Endothelial cell of umbilical vein (primary cell): ENCODE measurements around the gene PITX2. TPM values are rescaled to one million over a fixed set of nuclear protein-coding genes. Genes with fewer than 3 reads are reported as not detected.

Experiments used
- BruUV-seq: library from RNA; stranded (reverse); fragments of 400-500 nt; replicated peaks from 2 replicates; lab custom pipeline; 2021; lab: Mats Ljungman, UMichigan
- CTCF ChIA-PET: fragments of 300-600, 350-600 bp; sonication (Branson Sonifier 250); formaldehyde crosslinking; loops from one replicate; lab custom pipeline; 2021; ENCODE audit warnings: antibody characterized with exemption, inconsistent platforms; lab: Charles Lee
- POLR2A ChIA-PET: fragments of 300-600, 350-600 bp; sonication (Branson Sonifier 250); formaldehyde crosslinking; loops from one replicate; lab custom pipeline; 2021; ENCODE audit warnings: antibody characterized with exemption, inconsistent platforms; lab: Charles Lee
- DNase-seq: peaks from one replicate; pipeline ENCODE4 v3.0.0-alpha.2; 2011; ENCODE audit warnings: low read depth, low spot score
- FAIRE-seq: peaks from 2 replicates; lab custom pipeline; 2011; peaks lifted over from hg19 to GRCh38; lab: Jason Lieb, UNC
- H2AFZ ChIP-seq: 2 replicates; pipeline ENCODE4 v1.6.0; 2012; ENCODE audit warnings: low read depth, low read length, control low read depth, inconsistent platforms
- H3K27ac ChIP-seq: 2 replicates; pipeline ENCODE4 v1.5.1; 2011; ENCODE audit warnings: low read depth, mild to moderate bottlenecking, control low read depth, low read length, moderate library complexity; ENCODE audit not compliant: insufficient read depth
- H3K27me3 ChIP-seq, 2 experiments: 2 replicates each; pipeline versions ENCODE4 v1.6.0 to v1.6.1; 2011; ENCODE audit warnings: low read length in 2 of 2, mixed read lengths in 1 of 2; ENCODE audit not compliant: control insufficient read depth in 2 of 2, insufficient read depth in 2 of 2
- H3K36me3 ChIP-seq, 2 experiments: 2 replicates in 1 of 2; 3 replicates in 1 of 2; pipeline ENCODE4 v1.5.1; 2011; ENCODE audit warnings: low read length in 2 of 2, mild to moderate bottlenecking in 1 of 2, moderate library complexity in 1 of 2; ENCODE audit not compliant: control insufficient read depth in 2 of 2, insufficient read depth in 2 of 2; ENCODE audit errors: extremely low read depth in 1 of 2
- H3K4me1 ChIP-seq: 3 replicates; pipeline ENCODE4 v1.5.1; 2011; ENCODE audit warnings: mild to moderate bottlenecking, low read length; ENCODE audit not compliant: control insufficient read depth, insufficient read depth; ENCODE audit errors: extremely low read depth
- H3K4me2 ChIP-seq: 2 replicates; pipeline ENCODE4 v1.6.1; 2011; ENCODE audit warnings: low read length, control low read depth, mixed read lengths; ENCODE audit not compliant: insufficient read depth
- H3K4me3 ChIP-seq, 3 experiments: fragments of 200-600 bp in 1 of 3; sonication (generic), shearing (Covaris generic) in 1 of 3; replicated peaks in 1 of 3; 2 replicates each; pipeline ENCODE4 v1.5.1; 2011 to 2016; ENCODE audit warnings: control low read depth in 3 of 3, low read length in 3 of 3, mild to moderate bottlenecking in 2 of 3, inconsistent platforms in 1 of 3, low read depth in 1 of 3, moderate library complexity in 1 of 3; ENCODE audit not compliant: insufficient read depth in 1 of 3
- H3K79me2 ChIP-seq: 2 replicates; pipeline ENCODE4 v1.6.0; 2012; ENCODE audit warnings: low read length, inconsistent platforms; ENCODE audit not compliant: control insufficient read depth, insufficient read depth
- H3K9ac ChIP-seq: replicated peaks from 2 replicates; pipeline ENCODE3; 2011; ENCODE audit warnings: low read length, control low read depth; ENCODE audit not compliant: insufficient read depth; ENCODE audit errors: extremely low read depth
- H3K9me1 ChIP-seq: replicated peaks from 3 replicates; pipeline ENCODE4 v1.6.0; 2011; ENCODE audit warnings: mild to moderate bottlenecking, low read length; ENCODE audit not compliant: control insufficient read depth, insufficient read depth; ENCODE audit errors: extremely low read depth
- H3K9me3 ChIP-seq: replicated peaks from 2 replicates; pipeline ENCODE4 v1.5.1; 2012; ENCODE audit warnings: low read length, inconsistent platforms; ENCODE audit not compliant: control insufficient read depth, insufficient read depth
- H4K20me1 ChIP-seq: replicated peaks from 2 replicates; pipeline ENCODE3; 2011; ENCODE audit warnings: mild to moderate bottlenecking, low read length; ENCODE audit not compliant: control insufficient read depth, insufficient read depth; ENCODE audit errors: extremely low read depth
- EZH2 ChIP-seq: IDR thresholded peaks from 2 replicates; pipeline ENCODE4 v1.6.1; 2012; ENCODE audit warnings: borderline replicate concordance, low read depth, mild to moderate bottlenecking, moderate library complexity, low read length, inconsistent platforms; ENCODE audit not compliant: severe bottlenecking
- FOS ChIP-seq: IDR thresholded peaks from 2 replicates; pipeline ENCODE4 v1.6.1; 2011; ENCODE audit warnings: mild to moderate bottlenecking, low read length, moderate library complexity, borderline replicate concordance; ENCODE audit not compliant: insufficient read depth
- GATA2 ChIP-seq: IDR thresholded peaks from 2 replicates; pipeline ENCODE4 v1.7.0; 2011; ENCODE audit warnings: low read depth, mild to moderate bottlenecking, moderate library complexity, mixed read lengths, low read length; ENCODE audit not compliant: insufficient read length, insufficient read depth
- JUN ChIP-seq: IDR thresholded peaks from 2 replicates; pipeline ENCODE4 v1.6.1; 2011; ENCODE audit warnings: borderline replicate concordance, low read depth; ENCODE audit not compliant: insufficient read length, insufficient read depth
- POLR2A ChIP-seq: IDR thresholded peaks from 2 replicates; pipeline ENCODE4 v1.6.1; 2012; ENCODE audit warnings: low read depth, mild to moderate bottlenecking, control low read depth, low read length
- POLR2AphosphoS5 ChIP-seq: IDR thresholded peaks from 2 replicates; pipeline ENCODE4 v1.6.1; 2012; ENCODE audit warnings: low read depth, mild to moderate bottlenecking, control low read depth, low read length, moderate library complexity; ENCODE audit not compliant: insufficient read depth
- dilution Hi-C: fragments of 300-500 bp; cut with MboI; formaldehyde crosslinking; loops from one replicate; pipeline ENCODE4 v1.15.0; 2019; ENCODE audit warnings: low sequenced_read_pairs; ENCODE audit not compliant: extremely low pct_ligation_motif_present
- intact Hi-C: fragments of 100-400 bp; cut with micrococcal nuclease; formaldehyde crosslinking; loops from one replicate; pipeline ENCODE4 v1.10.0; 2022
- polyA plus RNA-seq, 4 experiments: library from polyadenylated mRNA; depleted of rRNA in 3 of 4; stranded (reverse) in 3 of 4; unstranded in 1 of 4; fragments of >200 nt; gene quantifications; 2 replicates each; pipeline versions ENCODE4 v1.2.1 to v1.2.3, GENCODE V29; 2011 to 2012; ENCODE audit warnings: missing spikeins in 1 of 4
- total RNA-seq: library from RNA; stranded (reverse); gene quantifications from 2 replicates; pipeline ENCODE4 v1.2.3, GENCODE V29; 2021
- TF ChIP-seq, protein P1 (sequence below): IDR thresholded peaks from 2 replicates; pipeline ENCODE4 v1.6.1; 2011; ENCODE audit not compliant: insufficient read depth, insufficient read length
- TF ChIP-seq, protein P2 (sequence below), 2 donors: IDR thresholded peaks; 1 replicate in 1 of 2; 2 replicates in 1 of 2; pipeline ENCODE4 v1.5.1; 2011; ENCODE audit warnings: low read length in 2 of 2, mild to moderate bottlenecking in 2 of 2, moderate library complexity in 2 of 2, control low read depth in 1 of 2, inconsistent platforms in 1 of 2, low read depth in 1 of 2; ENCODE audit not compliant: insufficient read depth in 1 of 2; ENCODE audit errors: extremely low read depth in 1 of 2

PITX2 gene
- total and polyA plus RNA-seq, 2 donors (not counting 3 experiments of a cell fraction or from before 2014, with no cell fraction given) = 0.04 to 0.31 TPM

DNA sequence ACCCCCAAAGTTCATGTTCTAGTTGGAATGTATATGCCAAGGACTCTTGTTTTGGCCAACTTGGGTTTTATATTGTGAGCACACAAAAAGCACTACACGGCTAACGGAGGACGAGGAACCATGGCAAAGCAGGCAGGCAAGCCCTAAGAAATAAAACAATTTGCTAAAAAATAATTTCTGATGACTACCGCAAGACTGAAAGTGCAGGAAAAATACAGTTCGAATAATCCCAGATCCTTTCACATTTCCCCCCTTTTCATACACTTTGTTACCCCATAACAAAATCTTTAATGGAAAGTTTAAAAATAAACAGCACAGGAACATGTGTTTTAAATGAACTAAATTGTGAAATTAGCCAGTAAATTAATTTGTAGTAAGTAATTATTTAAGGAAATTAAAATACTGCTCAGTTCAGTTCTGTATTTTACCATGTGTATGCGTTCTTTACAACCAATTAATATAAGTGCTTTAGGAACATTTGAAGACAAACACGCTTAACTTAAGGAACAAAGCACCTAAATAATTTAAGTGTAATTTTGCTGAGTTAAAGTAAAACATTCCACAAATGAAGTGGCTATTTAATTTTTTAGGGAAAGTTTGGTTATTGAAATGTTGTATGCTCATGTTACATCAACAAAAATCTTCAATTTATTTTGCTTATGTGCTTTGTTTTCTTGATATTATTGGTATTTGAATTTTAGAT is 12.4 kb upstream of the PITX2 start:
- H3K79me2 ChIP-seq = no peaks in the 10 kb centered on the region

More for the DNA sequence above, 12.4 kb upstream of the PITX2 start:
- H3K9ac ChIP-seq = no peak overlapping the region
- no peaks in the 10 kb centered on the region for H3K9me1 ChIP-seq
- H3K4me3 ChIP-seq = no peak overlapping the region
- H3K4me1 ChIP-seq = no peaks in the 10 kb centered on the region
- CTCF ChIA-PET = interaction anchor here (1.0 to 5.0 kb wide), 3 partner anchors 20 to 998 kb away, joined by 3 to 78 read pairs (median 5); no protein-coding TSS in a partner anchor
- dilution Hi-C loops = no loop called here
- DNase-seq (no peak), FAIRE-seq (no peak)
- no peak overlapping the region for H2AFZ ChIP-seq
- no peaks in the 10 kb centered on the region for H4K20me1 ChIP-seq
- H3K27me3 ChIP-seq = peaks cover 90 to 92% of the 10 kb centered on the region in 2 experiments
- H3K9me3 ChIP-seq = no peaks in the 10 kb centered on the region
- no peak overlapping the region for H3K4me2 ChIP-seq
- H3K36me3 ChIP-seq = no peaks in the 10 kb centered on the region
- intact Hi-C loops = no loop called here
- BruUV-seq = no TSS peak
- TF ChIP-seq JUN = no peak
- TF ChIP-seq GATA2 = no peak
- no peak for TF ChIP-seq EZH2
- TF ChIP-seq POLR2AphosphoS5 = no peak
- TF ChIP-seq, protein P1, sequence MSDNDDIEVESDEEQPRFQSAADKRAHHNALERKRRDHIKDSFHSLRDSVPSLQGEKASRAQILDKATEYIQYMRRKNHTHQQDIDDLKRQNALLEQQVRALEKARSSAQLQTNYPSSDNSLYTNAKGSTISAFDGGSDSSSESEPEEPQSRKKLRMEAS = no peak
- no peak for TF ChIP-seq POLR2A
- TF ChIP-seq, protein P2, sequence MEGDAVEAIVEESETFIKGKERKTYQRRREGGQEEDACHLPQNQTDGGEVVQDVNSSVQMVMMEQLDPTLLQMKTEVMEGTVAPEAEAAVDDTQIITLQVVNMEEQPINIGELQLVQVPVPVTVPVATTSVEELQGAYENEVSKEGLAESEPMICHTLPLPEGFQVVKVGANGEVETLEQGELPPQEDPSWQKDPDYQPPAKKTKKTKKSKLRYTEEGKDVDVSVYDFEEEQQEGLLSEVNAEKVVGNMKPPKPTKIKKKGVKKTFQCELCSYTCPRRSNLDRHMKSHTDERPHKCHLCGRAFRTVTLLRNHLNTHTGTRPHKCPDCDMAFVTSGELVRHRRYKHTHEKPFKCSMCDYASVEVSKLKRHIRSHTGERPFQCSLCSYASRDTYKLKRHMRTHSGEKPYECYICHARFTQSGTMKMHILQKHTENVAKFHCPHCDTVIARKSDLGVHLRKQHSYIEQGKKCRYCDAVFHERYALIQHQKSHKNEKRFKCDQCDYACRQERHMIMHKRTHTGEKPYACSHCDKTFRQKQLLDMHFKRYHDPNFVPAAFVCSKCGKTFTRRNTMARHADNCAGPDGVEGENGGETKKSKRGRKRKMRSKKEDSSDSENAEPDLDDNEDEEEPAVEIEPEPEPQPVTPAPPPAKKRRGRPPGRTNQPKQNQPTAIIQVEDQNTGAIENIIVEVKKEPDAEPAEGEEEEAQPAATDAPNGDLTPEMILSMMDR (IDR thresholded peaks at IDR 0.05; ENCODE audit: extremely low read depth in 1 of 2, insufficient read depth in 1 of 2, low read depth in 1 of 2, low read length in 2 of 2) = no peak
- no peak for TF ChIP-seq FOS
- no peak overlapping the region for H3K27ac ChIP-seq
- POLR2A ChIA-PET = no interaction called here
